H9 (cell line): ENCODE data around the gene KRT81. TPM values are rescaled to one million over a fixed set of nuclear protein-coding genes. Genes with fewer than 3 reads are reported as not detected.

Experiments
- DNase-seq: peaks from one replicate; pipeline ENCODE4 v3.0.0-alpha.2; 2017
- H2AFZ ChIP-seq: one replicate; pipeline ENCODE4 v1.6.1; 2013; ENCODE audit warnings: mild to moderate bottlenecking, low read length, control low read depth, moderate library complexity
- H2AK5ac ChIP-seq: 2 replicates; pipeline ENCODE4 v1.6.1; 2013; ENCODE audit warnings: low read length, control low read depth, mixed read lengths; ENCODE audit not compliant: insufficient read length
- H2BK120ac ChIP-seq: one replicate; pipeline ENCODE4 v1.6.1; 2013; ENCODE audit warnings: low read depth, mild to moderate bottlenecking, low read length, control low read depth, inconsistent platforms; ENCODE audit not compliant: poor library complexity, severe bottlenecking
- H2BK12ac ChIP-seq: 2 replicates; pipeline ENCODE4 v1.6.1; 2013; ENCODE audit warnings: low read length, control low read depth, mixed read lengths, low read depth; ENCODE audit not compliant: insufficient read length
- H2BK15ac ChIP-seq: 2 replicates; pipeline ENCODE4 v1.6.1; 2013; ENCODE audit warnings: low read depth, low read length, control low read depth
- H2BK20ac ChIP-seq: one replicate; pipeline ENCODE4 v1.6.1; 2013; ENCODE audit warnings: low read depth, mild to moderate bottlenecking, low read length, control low read depth, inconsistent platforms; ENCODE audit not compliant: poor library complexity, severe bottlenecking
- H2BK5ac ChIP-seq: 2 replicates; pipeline ENCODE4 v1.6.1; 2013; ENCODE audit warnings: low read length, control low read depth, mixed read lengths; ENCODE audit not compliant: insufficient read length
- H3K14ac ChIP-seq: 2 replicates; pipeline ENCODE4 v1.6.1; 2013; ENCODE audit warnings: low read length, control low read depth; ENCODE audit not compliant: insufficient read depth
- H3K18ac ChIP-seq: 2 replicates; pipeline ENCODE4 v1.6.1; 2013; ENCODE audit warnings: low read depth, mild to moderate bottlenecking, mixed read lengths, low read length, control low read depth; ENCODE audit not compliant: insufficient read length
- H3K23ac ChIP-seq: 2 replicates; pipeline ENCODE4 v1.6.1; 2013; ENCODE audit warnings: low read length, control low read depth, mixed read lengths, low read depth; ENCODE audit not compliant: insufficient read length
- H3K23me2 ChIP-seq: 2 replicates; pipeline ENCODE4 v1.6.1; 2013; ENCODE audit warnings: low read depth, mild to moderate bottlenecking, mixed read lengths, low read length, control low read depth; ENCODE audit not compliant: insufficient read length, poor library complexity, severe bottlenecking
- H3K27ac ChIP-seq: 2 replicates; pipeline ENCODE4 v1.5.1; 2013; ENCODE audit warnings: low read length, control low read depth, mixed read lengths, low read depth; ENCODE audit not compliant: insufficient read length
- H3K27me3 ChIP-seq: 2 replicates; pipeline ENCODE4 v1.6.1; 2013; ENCODE audit warnings: low read length, control low read depth, inconsistent platforms; ENCODE audit not compliant: insufficient read depth
- H3K4ac ChIP-seq: 2 replicates; pipeline ENCODE4 v1.6.1; 2013; ENCODE audit warnings: low read depth, mild to moderate bottlenecking, control low read depth, inconsistent platforms, low read length, moderate library complexity
- H3K4me1 ChIP-seq: 2 replicates; pipeline ENCODE4 v1.6.1; 2013; ENCODE audit warnings: low read length, control low read depth, inconsistent platforms; ENCODE audit not compliant: insufficient read depth
- H3K4me2 ChIP-seq: 2 replicates; pipeline ENCODE4 v1.6.1; 2013; ENCODE audit warnings: low read length, control low read depth, mixed read lengths; ENCODE audit not compliant: insufficient read length, insufficient read depth
- H3K56ac ChIP-seq: 2 replicates; pipeline ENCODE4 v1.6.1; 2013; ENCODE audit warnings: low read depth, mild to moderate bottlenecking, mixed read lengths, low read length, control low read depth; ENCODE audit not compliant: insufficient read length
- H3K79me1 ChIP-seq: 2 replicates; pipeline ENCODE4 v1.6.1; 2013; ENCODE audit warnings: low read depth, mild to moderate bottlenecking, moderate library complexity, low read length, control low read depth, inconsistent platforms; ENCODE audit not compliant: insufficient read depth, poor library complexity, severe bottlenecking
- H3K79me2 ChIP-seq: 2 replicates; pipeline ENCODE4 v1.6.1; 2013; ENCODE audit warnings: low read length, control low read depth, inconsistent platforms; ENCODE audit not compliant: insufficient read depth
- H3K9ac ChIP-seq: 2 replicates; pipeline ENCODE4 v1.6.1; 2013; ENCODE audit warnings: low read length, control low read depth, mixed read lengths; ENCODE audit not compliant: insufficient read length; ENCODE audit errors: extremely low read depth
- H3K9me3 ChIP-seq: one replicate; pipeline ENCODE4 v1.6.1; 2013; ENCODE audit warnings: low read depth, low read length, inconsistent platforms; ENCODE audit not compliant: control insufficient read depth
- H3T11ph ChIP-seq: one replicate; pipeline ENCODE4 v1.6.1; 2013; ENCODE audit warnings: mild to moderate bottlenecking, low read length, control low read depth, inconsistent platforms
- H4K20me1 ChIP-seq: one replicate; pipeline ENCODE4 v1.6.1; 2013; ENCODE audit not compliant: control insufficient read depth, insufficient read length, insufficient read depth
- H4K5ac ChIP-seq: 2 replicates; pipeline ENCODE4 v1.6.1; 2013; ENCODE audit warnings: low read depth, mild to moderate bottlenecking, mixed read lengths, low read length, control low read depth; ENCODE audit not compliant: insufficient read length
- H4K8ac ChIP-seq: replicated peaks from 2 replicates; pipeline ENCODE4 v1.6.1; 2013; ENCODE audit warnings: low read length, control low read depth, mixed read lengths, low read depth; ENCODE audit not compliant: insufficient read length
- H4K91ac ChIP-seq: 2 replicates; pipeline ENCODE4 v1.6.1; 2013; ENCODE audit warnings: low read depth, mild to moderate bottlenecking, moderate library complexity, mixed read lengths, low read length, control low read depth; ENCODE audit not compliant: insufficient read length
- H3K27ac Mint-ChIP-seq, 3 experiments: 2 replicates in 2 of 3; 3 replicates in 1 of 3; pipeline ENCODE4 v1.8.0; 2020 to 2021; ENCODE audit warnings: mixed read lengths in 3 of 3, mild to moderate bottlenecking in 1 of 3, moderate library complexity in 1 of 3
- H3K27me3 Mint-ChIP-seq: 2 replicates; pipeline ENCODE4 v1.8.0; 2021; ENCODE audit warnings: low read depth, mild to moderate bottlenecking, moderate library complexity, mixed read lengths
- H3K36me3 Mint-ChIP-seq, 3 experiments: 2 replicates in 2 of 3; 3 replicates in 1 of 3; pipeline ENCODE4 v1.8.0; 2020 to 2021; ENCODE audit warnings: low read depth in 3 of 3, mixed read lengths in 3 of 3; ENCODE audit not compliant: insufficient read depth in 1 of 3
- H3K4me1 Mint-ChIP-seq, 2 experiments: 2 replicates each; pipeline ENCODE4 v1.8.0; 2020; ENCODE audit warnings: mixed read lengths in 2 of 2
- H3K4me3 Mint-ChIP-seq, 2 experiments: 2 replicates in 1 of 2; 3 replicates in 1 of 2; pipeline ENCODE4 v1.8.0; 2020 to 2021; ENCODE audit warnings: mild to moderate bottlenecking in 2 of 2, mixed read lengths in 2 of 2, moderate library complexity in 1 of 2
- H3K9me3 Mint-ChIP-seq, 2 experiments: 2 replicates in 1 of 2; 3 replicates in 1 of 2; pipeline ENCODE4 v1.8.0; 2020; ENCODE audit warnings: mild to moderate bottlenecking in 2 of 2, mixed read lengths in 2 of 2, moderate library complexity in 1 of 2
- CTCF ChIP-seq: fragments of 200-600 bp; sonication (generic); conservative IDR thresholded peaks from 3 replicates; pipeline ENCODE4 v1.8.0; 2021; ENCODE audit warnings: antibody characterized with exemption, mild to moderate bottlenecking
- WGBS: extraction: QIAGEN DNeasy Blood & Tissue Kit; methylation state at CpG from one replicate; pipeline ENCODE4 v1.1.7; 2013; ENCODE audit warnings: missing lambda C conversion rate, low lambda C conversion rate, mixed read lengths; ENCODE audit not compliant: insufficient read length; ENCODE audit errors: extremely low coverage; 5-methylcytosine and 5-hydroxymethylcytosine counted together
- total RNA-seq: library from RNA; stranded (reverse); gene quantifications from 2 replicates; pipeline ENCODE4 v1.2.1, GENCODE V29; 2021

KRT81 gene
- total RNA-seq, 1 experiment from 2014 or later: not detected

GRCh38 chr12:52336641-52337040, 45.3 kb upstream of the KRT81 start:
- no peak overlapping the region for H3K27ac ChIP-seq
- no peak overlapping the region for H2AFZ ChIP-seq
- H2BK20ac ChIP-seq: no peak overlapping the region
- H4K91ac ChIP-seq: no peak overlapping the region
- H3K4ac ChIP-seq: no peak overlapping the region
- H2BK5ac ChIP-seq: no peak overlapping the region
- no peaks in the 10 kb centered on the region for H3K4me1 ChIP-seq
- Mint-ChIP-seq H3K4me3 (no peak overlapping the region), H3K9me3 (no peaks in the 10 kb centered on the region), H3K27me3 (peaks cover 2% of the 10 kb centered on the region; the same call in 1 of the 2 replicates), H3K4me1 (peaks cover 8 to 9% of the 10 kb centered on the region in 2 experiments), H3K36me3 (no peaks in the 10 kb centered on the region), H3K27ac (no peak overlapping the region)
- no peak overlapping the region for H2AK5ac ChIP-seq
- no peaks in the 10 kb centered on the region for H4K20me1 ChIP-seq
- no peak overlapping the region for H3K4me2 ChIP-seq
- no peak overlapping the region for H2BK12ac ChIP-seq
- H3T11ph ChIP-seq: no peak overlapping the region
- no CpG with 5 or more reads among the region's 2 CpGs for WGBS
- H4K5ac ChIP-seq: no peak overlapping the region
- H3K9me3 ChIP-seq: no peaks in the 10 kb centered on the region
- H3K27me3 ChIP-seq: no peaks in the 10 kb centered on the region
- no peak overlapping the region for H3K14ac ChIP-seq
- H2BK15ac ChIP-seq: no peak overlapping the region
- no peak for TF ChIP-seq CTCF
- no peak overlapping the region for H3K9ac ChIP-seq
- H4K8ac ChIP-seq: no peak overlapping the region
- H3K23me2 ChIP-seq: no peaks in the 10 kb centered on the region
- H2BK120ac ChIP-seq: no peak overlapping the region
- H3K79me2 ChIP-seq: no peaks in the 10 kb centered on the region
- H3K56ac ChIP-seq: no peak overlapping the region
- no peaks in the 10 kb centered on the region for H3K79me1 ChIP-seq
- no peak overlapping the region for H3K23ac ChIP-seq
- no peak overlapping the region for H3K18ac ChIP-seq
- DNase-seq: no peak
